Measurements from ENCODE around the gene CAMSAP3.
"Not testable (repeated sequence)": the region's sequence is repeated elsewhere in the genome, so short reads cannot be mapped to it uniquely, and the experiment has no call there.

DNA sequence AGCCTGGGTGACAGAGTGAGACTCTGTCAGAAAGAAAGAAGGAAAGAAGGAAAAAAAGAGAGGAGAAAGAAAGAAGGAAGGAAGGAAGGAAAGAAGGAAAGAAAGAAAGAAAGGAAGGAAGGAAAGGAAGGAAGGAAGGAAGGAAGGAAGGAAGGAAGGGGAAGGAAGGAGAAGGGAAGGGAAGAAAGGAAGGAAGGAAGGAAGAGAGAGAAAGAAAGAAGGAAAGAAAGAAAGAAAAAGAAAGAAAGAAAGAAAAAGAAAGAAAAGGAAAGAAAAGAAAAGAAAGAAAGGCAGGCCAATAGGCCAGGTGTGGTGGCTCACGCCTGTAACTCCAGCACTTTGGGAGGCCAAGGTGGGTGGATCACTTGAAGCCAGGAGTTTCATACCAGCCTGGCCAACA lies 18.2 kb upstream of the CAMSAP3 start:
- TF ChIP-seq POLR2AphosphoS5 (IDR thresholded peaks at IDR 0.05; ENCODE audit: insufficient read depth in 1 of 2, low read depth in 1 of 2); POLR2A (IDR thresholded peaks at IDR 0.05): not testable (repeated sequence)
